T-helper 2 cell treated with Interferon-gamma antibody and Interleukin-4, amounts not matched to agents 100 ng/mL and 5 ng/mL, for 36 hours (primary cell): ENCODE results near the gene CDT1. TPM values are rescaled to one million over a fixed set of nuclear protein-coding genes. Genes with fewer than 3 reads are reported as not detected.

Source experiments
- intact Hi-C: fragments of 100-400 bp; cut with micrococcal nuclease; formaldehyde crosslinking; loops from one replicate; pipeline ENCODE4 v1.15.1; 2023
- total RNA-seq: library from RNA; stranded (reverse); gene quantifications from 2 replicates; pipeline ENCODE4 v1.2.3, GENCODE V29; 2022

Gene CDT1
- total RNA-seq, 1 donor from 2014 or later: 95.3 TPM

GRCh38 chr16:88834670-88835069, 31.1 kb downstream of the CDT1 start:
- intact Hi-C loops: no loop called here

- intact Hi-C loops: no loop called here
These were observed 31.8 kb downstream of the CDT1 start for GRCh38 chr16:88835383-88835782.

DNA sequence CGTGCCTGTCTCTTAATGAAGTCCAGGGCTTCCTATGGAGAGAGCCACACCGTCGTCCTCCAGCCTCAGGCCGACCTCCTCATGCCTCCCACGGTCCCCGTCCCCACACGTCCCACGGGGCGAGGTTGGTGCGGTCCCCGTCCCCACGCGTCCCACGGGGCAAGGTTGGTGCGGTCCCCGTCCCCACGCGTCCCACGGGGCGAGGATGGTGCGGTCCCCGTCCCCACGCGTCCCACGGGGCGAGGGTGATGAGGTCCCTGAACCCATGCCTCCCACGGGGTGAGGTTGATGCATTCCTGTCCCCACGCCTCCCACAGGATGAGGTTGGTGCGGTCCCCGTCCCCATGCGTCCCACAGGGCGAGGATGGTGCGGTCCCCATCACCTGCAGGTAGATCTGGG, 32.2 kb downstream of the CDT1 start:
- intact Hi-C loops: no loop called here

GRCh38 chr16:88836791-88837190, 33.2 kb downstream of the CDT1 start:
- intact Hi-C loops: no loop called here

GRCh38 chr16:88837806-88838205, 34.2 kb downstream of the CDT1 start:
- intact Hi-C loops: no loop called here

DNA sequence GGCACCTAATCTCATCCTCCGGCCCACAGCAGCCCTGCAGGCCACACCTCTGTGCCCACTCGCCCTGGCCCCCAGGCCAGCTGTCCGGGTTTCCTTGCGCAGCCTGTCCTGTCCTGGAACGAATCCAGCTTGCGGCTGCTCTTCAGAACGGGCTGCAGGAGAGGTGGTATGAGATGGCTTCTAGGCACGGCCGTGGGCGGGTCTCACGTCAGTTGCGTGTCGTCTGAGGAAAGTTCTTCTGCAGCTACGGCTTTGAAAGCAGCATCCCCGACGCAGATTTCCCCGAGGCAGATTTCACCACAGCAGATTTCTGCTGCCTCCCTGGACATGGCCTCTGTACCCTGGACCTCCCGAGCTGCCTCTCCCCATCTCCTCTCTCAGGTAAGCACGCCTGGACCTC, 35.0 kb downstream of the CDT1 start:
- intact Hi-C loops: no loop called here

- intact Hi-C loops: no loop called here
These were observed 35.5 kb downstream of the CDT1 start for GRCh38 chr16:88839026-88839529.

DNA sequence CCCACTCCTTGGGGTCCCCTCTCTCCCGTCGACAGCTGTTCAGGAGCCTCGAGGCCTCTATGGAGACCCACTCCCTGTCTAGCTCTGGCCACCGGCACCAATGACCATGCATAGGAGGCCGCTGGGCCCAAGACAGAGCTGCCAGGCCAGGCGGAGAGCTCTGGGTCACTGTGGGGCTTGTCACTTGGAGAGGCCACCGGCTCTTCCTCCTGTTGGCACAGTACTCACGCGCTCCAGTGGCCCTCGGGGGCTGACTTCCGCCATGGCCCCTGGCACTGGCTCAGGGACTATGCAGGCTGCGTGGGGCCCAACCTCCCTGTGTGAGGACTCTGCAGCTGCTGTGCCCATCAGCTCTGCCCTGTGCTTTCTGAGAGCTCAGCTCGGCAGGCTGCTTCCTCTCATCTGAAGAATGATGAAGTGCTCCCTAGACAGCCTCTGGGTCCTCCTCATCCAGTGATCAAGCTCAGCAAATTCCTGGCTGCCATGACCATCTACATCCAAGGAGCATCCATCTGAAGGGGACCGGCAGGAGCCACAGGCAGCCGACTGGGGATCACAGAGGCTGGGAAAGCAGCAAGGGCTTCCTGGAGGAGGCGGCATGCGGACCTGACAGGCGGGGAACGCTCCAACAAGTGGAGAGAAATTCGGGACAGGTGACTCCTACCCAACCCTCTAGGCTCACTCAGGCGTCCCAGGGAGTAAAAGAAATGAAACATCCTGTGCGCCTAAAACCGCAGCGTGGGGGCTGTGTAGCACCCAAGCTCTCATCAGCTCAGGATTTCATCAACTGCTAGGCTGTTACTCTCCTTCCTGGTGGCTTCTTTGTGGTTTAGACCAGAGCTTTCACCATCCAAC, 36.4 kb downstream of the CDT1 start:
- intact Hi-C loops: no loop called here

- intact Hi-C loops: no loop called here
These were observed 37.1 kb downstream of the CDT1 start for GRCh38 chr16:88840600-88841215.

- intact Hi-C loops: no loop called here
These were observed 38.1 kb downstream of the CDT1 start for GRCh38 chr16:88841521-88842307.

DNA sequence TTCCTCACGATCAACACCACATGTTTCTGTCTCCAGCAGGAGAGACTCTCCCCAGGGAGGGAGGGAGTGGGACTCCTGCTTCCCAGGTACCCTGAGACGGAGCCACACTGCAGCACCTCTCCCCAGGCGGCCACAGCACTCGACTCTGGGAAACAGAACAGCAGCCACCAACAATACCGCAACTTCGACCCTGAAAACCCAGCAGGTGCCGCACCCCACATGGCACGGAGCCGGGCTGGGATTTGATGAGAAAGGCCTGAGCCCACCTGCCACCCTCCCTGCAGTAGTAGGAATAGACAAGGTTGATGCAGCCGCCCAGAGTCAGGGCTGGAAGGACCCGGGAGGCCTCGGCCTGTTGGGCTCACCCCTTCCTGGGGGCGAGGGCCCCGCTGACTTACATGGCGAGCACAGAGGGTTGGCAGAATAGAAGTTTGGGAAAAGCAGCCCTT, 38.7 kb downstream of the CDT1 start:
- intact Hi-C loops: no loop called here

GRCh38 chr16:88842806-88843205, 39.2 kb downstream of the CDT1 start:
- intact Hi-C loops: no loop called here

DNA sequence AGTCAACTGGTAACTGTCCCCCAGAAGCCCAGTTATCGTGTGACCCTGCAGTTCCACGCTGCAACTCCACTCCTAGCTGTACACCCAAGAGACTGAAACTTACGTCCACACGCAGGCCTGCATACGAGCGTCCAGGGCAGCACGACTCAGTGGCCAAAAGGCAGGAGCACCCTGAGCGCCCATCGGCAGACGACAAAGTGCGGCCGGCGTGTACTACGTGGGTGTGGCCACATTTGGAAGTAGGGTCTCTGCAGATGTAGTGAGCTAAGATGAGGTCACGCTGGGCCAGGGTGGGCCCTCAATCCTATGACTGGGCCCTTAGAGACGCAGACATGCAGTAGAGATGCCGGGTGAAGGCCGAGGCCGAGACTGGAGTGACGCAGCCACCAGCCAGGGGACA, 39.7 kb downstream of the CDT1 start:
- intact Hi-C loops: no loop called here

DNA sequence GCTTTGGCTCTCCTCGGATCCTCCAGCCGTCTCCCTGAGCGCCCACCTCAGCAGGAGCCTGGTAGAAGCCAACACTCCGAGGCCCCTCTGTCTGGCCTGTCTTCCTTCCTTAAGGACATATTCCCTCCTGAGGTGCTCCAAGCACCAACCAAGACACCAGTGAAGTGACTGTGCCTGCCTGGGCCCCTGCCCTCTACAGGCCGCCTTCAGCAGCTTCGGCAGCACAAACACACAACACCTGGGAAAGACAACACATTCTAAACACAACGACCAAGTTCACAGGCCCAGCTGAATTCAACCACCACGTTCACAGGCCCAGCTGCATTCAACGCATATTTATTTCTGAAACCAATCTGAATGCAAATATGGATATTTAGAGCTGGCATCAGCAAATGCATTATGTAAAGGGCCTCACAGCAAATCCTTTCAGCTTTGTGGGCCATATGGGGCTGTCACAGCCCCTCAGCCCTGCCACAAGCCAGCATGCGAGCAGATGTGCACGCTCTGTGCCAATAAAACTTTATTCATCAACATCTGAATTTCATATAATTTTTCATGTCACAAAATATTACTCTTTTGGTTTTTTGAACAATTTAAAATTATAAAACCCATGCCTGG, 40.9 kb downstream of the CDT1 start:
- intact Hi-C loops: no loop called here

DNA sequence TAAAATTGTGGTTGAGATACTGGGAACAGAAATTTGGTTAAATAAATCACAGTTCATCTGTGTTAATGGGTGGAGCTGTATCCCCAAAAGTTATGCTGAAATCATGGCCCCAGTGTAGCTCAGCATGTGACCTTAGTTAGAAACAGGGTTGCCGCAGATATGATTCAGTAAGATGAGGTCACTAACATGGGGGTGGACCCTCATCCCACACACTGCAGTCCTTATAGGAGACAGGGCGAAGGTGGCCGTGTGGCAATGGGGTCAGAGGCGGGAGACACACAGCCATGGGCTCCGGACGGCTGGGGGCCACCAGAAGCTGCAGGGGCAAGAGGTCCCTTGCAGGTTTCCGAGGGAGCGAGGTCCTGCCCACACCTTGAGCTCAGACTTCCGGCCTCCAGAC, 42.5 kb downstream of the CDT1 start:
- intact Hi-C loops: no loop called here

GRCh38 chr16:88847654-88848053, 44.1 kb downstream of the CDT1 start:
- intact Hi-C loops: no loop called here

- intact Hi-C loops: no loop called here
These were observed 45.0 kb downstream of the CDT1 start for GRCh38 chr16:88848557-88848956.

GRCh38 chr16:88850531-88851199, 47.1 kb downstream of the CDT1 start:
- intact Hi-C loops: no loop called here

DNA sequence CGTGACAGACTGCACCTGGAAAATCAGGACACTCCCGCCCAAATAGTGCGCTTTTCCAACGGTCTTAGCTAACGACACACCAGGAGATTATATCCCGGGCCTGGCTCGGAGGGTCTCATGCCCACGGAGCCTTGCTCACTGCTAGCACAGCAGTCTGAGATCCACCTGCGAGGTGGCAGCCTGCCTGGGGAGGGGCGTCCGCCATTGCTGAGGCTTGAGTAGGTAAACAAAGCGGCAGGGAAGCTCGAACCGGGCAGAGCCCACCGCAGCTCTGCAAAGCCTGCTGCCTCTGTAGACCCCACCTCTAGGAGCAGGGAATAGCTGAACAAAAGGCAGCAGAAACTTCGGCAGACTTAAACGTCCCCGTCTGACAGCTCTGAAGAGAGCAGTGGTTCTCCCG, 48.0 kb downstream of the CDT1 start:
- intact Hi-C loops: no loop called here

GRCh38 chr16:88853325-88853941, 49.8 kb downstream of the CDT1 start:
- intact Hi-C loops: no loop called here
